ENCODE results near the gene ATP4B.

Gene ATP4B

GRCh38 chr13:113663934-113664333, 5.9 kb upstream of the ATP4B start:
- Mint-ChIP-seq H3K36me3 (ENCODE audit: low read depth) (no peaks in the 10 kb centered on the region), H3K4me3 (no peak overlapping the region), H3K27me3 (no peaks in the 10 kb centered on the region), H3K9me3 (peaks cover 9% of the 10 kb centered on the region), H3K4me1 (no peaks in the 10 kb centered on the region), H3K27ac (no peak overlapping the region)
- no peak for ATAC-seq
- DNase-seq, result no peak

- H3K27ac Mint-ChIP-seq, result no peak overlapping the region
- H3K4me1 Mint-ChIP-seq, result no peaks in the 10 kb centered on the region
- H3K4me3 Mint-ChIP-seq, result no peak overlapping the region
- DNase-seq (no peak), ATAC-seq (no peak)
- H3K27me3 Mint-ChIP-seq, result no peaks in the 10 kb centered on the region
- peaks cover 9% of the 10 kb centered on the region for H3K9me3 Mint-ChIP-seq
- H3K36me3 Mint-ChIP-seq (ENCODE audit: low read depth), result no peaks in the 10 kb centered on the region
These were observed 3.5 kb upstream of the ATP4B start for GRCh38 chr13:113661509-113661908.

GRCh38 chr13:113660066-113660465, 2.1 kb upstream of the ATP4B start:
- Mint-ChIP-seq H3K27ac (no peak overlapping the region), H3K4me3 (no peak overlapping the region), H3K36me3 (ENCODE audit: low read depth) (no peaks in the 10 kb centered on the region), H3K4me1 (no peaks in the 10 kb centered on the region), H3K9me3 (peaks cover 9% of the 10 kb centered on the region), H3K27me3 (no peaks in the 10 kb centered on the region)
- ATAC-seq, result no peak
- DNase-seq, result no peak

GRCh38 chr13:113659337-113659736, 1.3 kb upstream of the ATP4B start:
- ATAC-seq (no peak), DNase-seq (no peak)
- Mint-ChIP-seq H3K4me1 (no peaks in the 10 kb centered on the region), H3K4me3 (no peak overlapping the region), H3K27me3 (no peaks in the 10 kb centered on the region), H3K27ac (no peak overlapping the region), H3K36me3 (ENCODE audit: low read depth) (no peaks in the 10 kb centered on the region), H3K9me3 (peaks cover 9% of the 10 kb centered on the region)

- Mint-ChIP-seq H3K27ac (no peak overlapping the region), H3K4me3 (no peak overlapping the region), H3K9me3 (peaks cover 9% of the 10 kb centered on the region), H3K36me3 (ENCODE audit: low read depth) (no peaks in the 10 kb centered on the region), H3K4me1 (peaks cover 4% of the 10 kb centered on the region), H3K27me3 (no peaks in the 10 kb centered on the region)
- DNase-seq, result no peak
- ATAC-seq, result no peak
These were observed 838 bp upstream of the ATP4B start for GRCh38 chr13:113658836-113659235.

GRCh38 chr13:113656831-113657671, 947 bp downstream of the ATP4B start:
- Mint-ChIP-seq H3K36me3 (ENCODE audit: low read depth) (no peaks in the 10 kb centered on the region), H3K27ac (no peak overlapping the region), H3K27me3 (no peaks in the 10 kb centered on the region), H3K4me1 (peaks cover 9% of the 10 kb centered on the region), H3K4me3 (no peak overlapping the region), H3K9me3 (peaks cover 9% of the 10 kb centered on the region)
- no peak for ATAC-seq
- DNase-seq, result no peak

GRCh38 chr13:113656003-113656588, 1.9 kb downstream of the ATP4B start:
- H3K36me3 Mint-ChIP-seq (ENCODE audit: low read depth), result no peaks in the 10 kb centered on the region
- ATAC-seq (no peak), DNase-seq (no peak)
- H3K27ac Mint-ChIP-seq, result no peak overlapping the region
- H3K4me1 Mint-ChIP-seq, result peaks cover 9% of the 10 kb centered on the region
- H3K27me3 Mint-ChIP-seq, result no peaks in the 10 kb centered on the region
- no peak overlapping the region for H3K4me3 Mint-ChIP-seq
- peaks cover 2% of the 10 kb centered on the region for H3K9me3 Mint-ChIP-seq

- no peak for DNase-seq
- no peak overlapping the region for H3K4me3 Mint-ChIP-seq
- H3K4me1 Mint-ChIP-seq, result peaks cover 9% of the 10 kb centered on the region
- no peaks in the 10 kb centered on the region for H3K27me3 Mint-ChIP-seq
- H3K9me3 Mint-ChIP-seq, result no peaks in the 10 kb centered on the region
- ATAC-seq, result no peak
- no peak overlapping the region for H3K27ac Mint-ChIP-seq
- H3K36me3 Mint-ChIP-seq (ENCODE audit: low read depth), result no peaks in the 10 kb centered on the region
These were observed 2.5 kb downstream of the ATP4B start for GRCh38 chr13:113655346-113656002.

- ATAC-seq, result no peak
- DNase-seq, result no peak
- Mint-ChIP-seq H3K27me3 (no peaks in the 10 kb centered on the region), H3K4me3 (no peak overlapping the region), H3K27ac (no peak overlapping the region), H3K4me1 (peaks cover 9% of the 10 kb centered on the region), H3K9me3 (no peaks in the 10 kb centered on the region), H3K36me3 (ENCODE audit: low read depth) (no peaks in the 10 kb centered on the region)
These were observed 3.2 kb downstream of the ATP4B start for GRCh38 chr13:113654591-113655345.

- no peaks in the 10 kb centered on the region for H3K36me3 Mint-ChIP-seq (ENCODE audit: low read depth)
- peaks cover 9% of the 10 kb centered on the region for H3K4me1 Mint-ChIP-seq
- DNase-seq (no peak), ATAC-seq (no peak)
- no peaks in the 10 kb centered on the region for H3K9me3 Mint-ChIP-seq
- H3K27ac Mint-ChIP-seq, result no peak overlapping the region
- H3K4me3 Mint-ChIP-seq, result no peak overlapping the region
- H3K27me3 Mint-ChIP-seq, result no peaks in the 10 kb centered on the region
These were observed 3.8 kb downstream of the ATP4B start for GRCh38 chr13:113654175-113654560.

- Mint-ChIP-seq H3K27me3 (no peaks in the 10 kb centered on the region), H3K9me3 (no peaks in the 10 kb centered on the region), H3K4me1 (peaks cover 9% of the 10 kb centered on the region), H3K36me3 (ENCODE audit: low read depth) (no peaks in the 10 kb centered on the region), H3K4me3 (no peak overlapping the region), H3K27ac (no peak overlapping the region)
- no peak for ATAC-seq
- no peak for DNase-seq
These were observed 4.5 kb downstream of the ATP4B start for GRCh38 chr13:113653264-113654174.

GRCh38 chr13:113652404-113653263, 5.4 kb downstream of the ATP4B start:
- ATAC-seq, result no peak
- H3K27ac Mint-ChIP-seq, result no peak overlapping the region

More at GRCh38 chr13:113652404-113653263, 5.4 kb downstream of the ATP4B start:
- H3K27me3 Mint-ChIP-seq, result no peaks in the 10 kb centered on the region
- DNase-seq, result no peak
- no peaks in the 10 kb centered on the region for H3K9me3 Mint-ChIP-seq
- no peak overlapping the region for H3K4me3 Mint-ChIP-seq
- peaks cover 9% of the 10 kb centered on the region for H3K4me1 Mint-ChIP-seq
- no peaks in the 10 kb centered on the region for H3K36me3 Mint-ChIP-seq (ENCODE audit: low read depth)

All from activated naive CD8-positive, alpha-beta T cell treated with anti-CD3 and anti-CD28 coated beads, Interleukin-2, amount 50 U/mL, for 24 hours (primary cell).